WTC11 (cell line): ENCODE results near the gene CNST. TPM values are rescaled to one million over a fixed set of nuclear protein-coding genes. Genes with fewer than 3 reads are reported as not detected.
A peak's percentile ranks its signal among the peaks of the same experiment; 100 is the strongest.
"Not testable (repeated sequence)": the region's sequence is repeated elsewhere in the genome, so short reads cannot be mapped to it uniquely, and the experiment has no call there.

Experiments used
- ATAC-seq: fragments of 200-7000 bp; cut with Tn5 transposase; 2 replicates; pipeline ENCODE4 v1.10.0; 2021; ENCODE audit warnings: mild to moderate bottlenecking, moderate library complexity
- CTCF ChIA-PET: fragments of 300-600 bp; sonication (Branson Sonifier 250); formaldehyde crosslinking; loops from one replicate; lab custom pipeline; 2021; ENCODE audit warnings: antibody characterized with exemption; lab: Charles Lee
- POLR2A ChIA-PET: fragments of 350-600 bp; sonication (Branson Sonifier 250); formaldehyde crosslinking; loops from one replicate; lab custom pipeline; 2021; ENCODE audit warnings: antibody characterized with exemption; lab: Charles Lee
- DNase-seq: peaks from one replicate; pipeline ENCODE4 v3.0.0; 2021; ENCODE audit warnings: low spot score
- H3K27ac Mint-ChIP-seq: 2 replicates; pipeline ENCODE4 v1.8.0; 2021; ENCODE audit warnings: mixed read lengths
- H3K27me3 Mint-ChIP-seq: 2 replicates; pipeline ENCODE4 v1.8.0; 2021; ENCODE audit warnings: low read depth, mild to moderate bottlenecking, moderate library complexity, mixed read lengths
- H3K36me3 Mint-ChIP-seq: 2 replicates; pipeline ENCODE4 v1.8.0; 2021; ENCODE audit warnings: mixed read lengths
- H3K4me1 Mint-ChIP-seq: 2 replicates; pipeline ENCODE4 v1.8.0; 2022; ENCODE audit warnings: mixed read lengths
- H3K4me3 Mint-ChIP-seq: 2 replicates; pipeline ENCODE4 v1.8.0; 2021; ENCODE audit warnings: mild to moderate bottlenecking, moderate library complexity, mixed read lengths
- H3K9me3 Mint-ChIP-seq: 2 replicates; pipeline ENCODE4 v1.8.0; 2021; ENCODE audit warnings: mixed read lengths
- AFF4 ChIP-seq: sonication (generic); formaldehyde crosslinking; IDR thresholded peaks from 2 replicates; pipeline ENCODE4 v1.8.1; 2023; ENCODE audit warnings: mild to moderate bottlenecking, missing genetic modification reagents, borderline replicate concordance
- ATF1 ChIP-seq: sonication (generic); formaldehyde crosslinking; IDR thresholded peaks from 2 replicates; pipeline ENCODE4 v1.8.1; 2023; ENCODE audit warnings: mild to moderate bottlenecking, moderate library complexity, missing genetic modification reagents
- E2F5 ChIP-seq: sonication (generic); formaldehyde crosslinking; IDR thresholded peaks from 2 replicates; pipeline ENCODE4 v1.8.1; 2022; ENCODE audit warnings: mild to moderate bottlenecking, moderate library complexity, missing genetic modification reagents
- ERG ChIP-seq: fragments of 250-450 bp; sonication (Bioruptor Pico); IDR thresholded peaks from 2 replicates; pipeline ENCODE4 v1.8.0; 2021; ENCODE audit warnings: mild to moderate bottlenecking
- FOXJ3 ChIP-seq: sonication (generic); formaldehyde crosslinking; IDR thresholded peaks from 2 replicates; pipeline ENCODE4 v1.9.0; 2021; ENCODE audit warnings: missing genetic modification reagents, mild to moderate bottlenecking, borderline replicate concordance
- MXD4 ChIP-seq: fragments of 250-450 bp; sonication (Bioruptor Pico); IDR thresholded peaks from 2 replicates; pipeline ENCODE4 v1.8.0; 2021; ENCODE audit warnings: mild to moderate bottlenecking, moderate library complexity, borderline replicate concordance
- PRDM15 ChIP-seq: sonication (generic); formaldehyde crosslinking; IDR thresholded peaks from 2 replicates; pipeline ENCODE4 v1.8.0; 2022; ENCODE audit warnings: missing genetic modification reagents
- SMAD4 ChIP-seq: sonication (generic); formaldehyde crosslinking; IDR thresholded peaks from 2 replicates; pipeline ENCODE4 v1.8.0; 2022; ENCODE audit warnings: mild to moderate bottlenecking, missing genetic modification reagents
- STAT6 ChIP-seq: sonication (generic); formaldehyde crosslinking; conservative IDR thresholded peaks from 2 replicates; pipeline ENCODE4 v1.8.1; 2023; ENCODE audit warnings: mild to moderate bottlenecking, low read depth, missing genetic modification reagents, moderate library complexity
- TEAD1 ChIP-seq: sonication (generic); formaldehyde crosslinking; IDR thresholded peaks from 2 replicates; pipeline ENCODE4 v1.8.0; 2022; ENCODE audit warnings: mild to moderate bottlenecking, missing genetic modification reagents
- TEAD4 ChIP-seq: sonication (generic); formaldehyde crosslinking; IDR thresholded peaks from 2 replicates; pipeline ENCODE4 v1.8.0; 2022; ENCODE audit warnings: mild to moderate bottlenecking, missing genetic modification reagents
- total RNA-seq: library from RNA; stranded (reverse); gene quantifications from 3 replicates; pipeline ENCODE4 v1.2.3, GENCODE V29; 2021

CNST gene
- total RNA-seq, 1 experiment from 2014 or later = 18.4 TPM

GRCh38 chr1:246602194-246602593, 35.9 kb downstream of the CNST start (continued):
- TF ChIP-seq ERG (CRISPR knock-in tag) (no peak), TEAD1 (no peak), STAT6 (no peak), MXD4 (no peak), FOXJ3 (CRISPR knock-in tag) (no peak), SMAD4 (CRISPR knock-in tag) (no peak), ATF1 (CRISPR knock-in tag) (no peak), AFF4 (CRISPR knock-in tag) (no peak), PRDM15 (CRISPR knock-in tag) (no peak), TEAD4 (CRISPR knock-in tag) (no peak)

- H3K9me3 Mint-ChIP-seq, H3K36me3 Mint-ChIP-seq, CTCF ChIA-PET, POLR2A ChIA-PET, H3K27ac Mint-ChIP-seq, H3K4me3 Mint-ChIP-seq, ATAC-seq, H3K27me3 Mint-ChIP-seq, DNase-seq: not testable (repeated sequence)
- H3K4me1 Mint-ChIP-seq = peaks cover 15% of the 10 kb centered on the region
Measured at GRCh38 chr1:246605231-246605630, 39.0 kb downstream of the CNST start.

GRCh38 chr1:246607462-246607861, 41.2 kb downstream of the CNST start:
- DNase-seq = no peak
- Mint-ChIP-seq H3K9me3 (no peaks in the 10 kb centered on the region), H3K4me3 (no peak overlapping the region), H3K27ac (peak overlapping the region; percentile 72; the same call in 1 of the 2 replicates), H3K36me3 (no peaks in the 10 kb centered on the region), H3K27me3 (no peaks in the 10 kb centered on the region), H3K4me1 (peaks cover 19% of the 10 kb centered on the region)
- CTCF ChIA-PET = no interaction called here
- TF ChIP-seq E2F5 (no peak), ERG (CRISPR knock-in tag) (no peak)
- TF ChIP-seq, all 79 proteins: peak for 0
- no peak; the same call in 1 of the 2 replicates for ATAC-seq
- POLR2A ChIA-PET = no interaction called here
